ENCODE measurements around the gene A2ML1. TPM values are rescaled to one million over a fixed set of nuclear protein-coding genes. Genes with fewer than 3 reads are reported as not detected.

Gene A2ML1
- total RNA-seq, 1 donor from 2014 or later, result not detected

GRCh38 chr12:8837291-8837690, 14.9 kb downstream of the A2ML1 start:
- Mint-ChIP-seq H3K36me3 (ENCODE audit: unreplicated experiment) (no peaks in the 10 kb centered on the region), H3K4me3 (ENCODE audit: unreplicated experiment) (no peak overlapping the region), H3K27me3 (ENCODE audit: unreplicated experiment) (peaks cover 2% of the 10 kb centered on the region), H3K4me1 (ENCODE audit: low read depth, unreplicated experiment) (no peaks in the 10 kb centered on the region), H3K9me3 (ENCODE audit: unreplicated experiment) (peaks cover 2% of the 10 kb centered on the region), H3K27ac (ENCODE audit: unreplicated experiment) (no peak overlapping the region)
- TF ChIP-seq CTCF (IDR thresholded peaks at IDR 0.05; ENCODE audit: partially characterized antibody, unreplicated experiment), result no peak
- DNase-seq, result no peak

GRCh38 chr12:8840321-8840720, 17.9 kb downstream of the A2ML1 start:
- H3K4me3 Mint-ChIP-seq (ENCODE audit: unreplicated experiment), result no peak overlapping the region
- DNase-seq, result no peak
- H3K27me3 Mint-ChIP-seq (ENCODE audit: unreplicated experiment), result peaks cover 2% of the 10 kb centered on the region
- H3K9me3 Mint-ChIP-seq (ENCODE audit: unreplicated experiment), result peaks cover 2% of the 10 kb centered on the region
- TF ChIP-seq CTCF (IDR thresholded peaks at IDR 0.05; ENCODE audit: partially characterized antibody, unreplicated experiment), result no peak
- H3K36me3 Mint-ChIP-seq (ENCODE audit: unreplicated experiment), result no peaks in the 10 kb centered on the region
- no peaks in the 10 kb centered on the region for H3K4me1 Mint-ChIP-seq (ENCODE audit: low read depth, unreplicated experiment)
- no peak overlapping the region for H3K27ac Mint-ChIP-seq (ENCODE audit: unreplicated experiment)

- no peak for DNase-seq
- peaks cover 2% of the 10 kb centered on the region for H3K9me3 Mint-ChIP-seq (ENCODE audit: unreplicated experiment)
- H3K4me3 Mint-ChIP-seq (ENCODE audit: unreplicated experiment), result no peak overlapping the region
Measured at GRCh38 chr12:8840938-8841633, 18.7 kb downstream of the A2ML1 start.

GRCh38 chr12:8841778-8842177, 19.4 kb downstream of the A2ML1 start:
- no peak for DNase-seq
- H3K4me3 Mint-ChIP-seq (ENCODE audit: unreplicated experiment), result no peak overlapping the region
- no peaks in the 10 kb centered on the region for H3K4me1 Mint-ChIP-seq (ENCODE audit: low read depth, unreplicated experiment)
- H3K9me3 Mint-ChIP-seq (ENCODE audit: unreplicated experiment), result peaks cover 2% of the 10 kb centered on the region
- H3K27me3 Mint-ChIP-seq (ENCODE audit: unreplicated experiment), result peaks cover 2% of the 10 kb centered on the region
- no peaks in the 10 kb centered on the region for H3K36me3 Mint-ChIP-seq (ENCODE audit: unreplicated experiment)
- TF ChIP-seq CTCF (IDR thresholded peaks at IDR 0.05; ENCODE audit: partially characterized antibody, unreplicated experiment), result no peak
- no peak overlapping the region for H3K27ac Mint-ChIP-seq (ENCODE audit: unreplicated experiment)

More at GRCh38 chr12:8840938-8841633, 18.7 kb downstream of the A2ML1 start:
- Mint-ChIP-seq H3K27me3 (ENCODE audit: unreplicated experiment) (peaks cover 2% of the 10 kb centered on the region), H3K4me1 (ENCODE audit: low read depth, unreplicated experiment) (no peaks in the 10 kb centered on the region), H3K36me3 (ENCODE audit: unreplicated experiment) (no peaks in the 10 kb centered on the region), H3K27ac (ENCODE audit: unreplicated experiment) (no peak overlapping the region)
- no peak for TF ChIP-seq CTCF (IDR thresholded peaks at IDR 0.05; ENCODE audit: partially characterized antibody, unreplicated experiment)

- no peak for DNase-seq
- Mint-ChIP-seq H3K27me3 (ENCODE audit: unreplicated experiment) (no peaks in the 10 kb centered on the region), H3K36me3 (ENCODE audit: unreplicated experiment) (no peaks in the 10 kb centered on the region), H3K9me3 (ENCODE audit: unreplicated experiment) (no peaks in the 10 kb centered on the region), H3K4me3 (ENCODE audit: unreplicated experiment) (no peak overlapping the region), H3K27ac (ENCODE audit: unreplicated experiment) (no peak overlapping the region), H3K4me1 (ENCODE audit: low read depth, unreplicated experiment) (no peaks in the 10 kb centered on the region)
- TF ChIP-seq CTCF (IDR thresholded peaks at IDR 0.05; ENCODE audit: partially characterized antibody, unreplicated experiment), result no peak
Measured at GRCh38 chr12:8844665-8845064, 22.2 kb downstream of the A2ML1 start.
